HL-60 (cell line): ENCODE data around the gene ASAP3.

ENCODE experiments used
- DNase-seq, 2 experiments: peaks; one replicate each; pipeline ENCODE4 v3.0.0-alpha.2; 2010 to 2020; ENCODE audit warnings: low read depth in 1 of 2, low spot score in 1 of 2
- H3K27ac ChIP-seq: fragments of 250-450 bp; sonication (Bioruptor Pico); replicated peaks from 2 replicates; pipeline ENCODE4 v1.5.1; 2020; ENCODE audit warnings: mild to moderate bottlenecking, moderate library complexity
- H3K27me3 ChIP-seq: fragments of 250-450 bp; sonication (Bioruptor Pico); 2 replicates; pipeline ENCODE4 v1.5.1; 2021; ENCODE audit warnings: mild to moderate bottlenecking, moderate library complexity; ENCODE audit not compliant: insufficient read depth, poor library complexity, severe bottlenecking
- H3K4me3 ChIP-seq: replicated peaks from 2 replicates; pipeline ENCODE4 v1.5.1; 2011; ENCODE audit warnings: mild to moderate bottlenecking, control low read depth, low read length; ENCODE audit not compliant: insufficient read depth
- CTCF ChIP-seq: IDR thresholded peaks from one replicate; pipeline ENCODE4 v1.5.1; 2011; ENCODE audit warnings: low read length, control low read depth, inconsistent platforms; ENCODE audit not compliant: insufficient read depth
- GABPA ChIP-seq: IDR thresholded peaks from 2 replicates; pipeline ENCODE4 v1.6.1; 2012; ENCODE audit warnings: low read depth
- POLR2AphosphoS5 ChIP-seq: IDR thresholded peaks from 2 replicates; pipeline ENCODE4 v1.6.1; 2012; ENCODE audit warnings: low read depth
- REST ChIP-seq: IDR thresholded peaks from 2 replicates; pipeline ENCODE4 v1.6.1; 2012; ENCODE audit warnings: low read depth; ENCODE audit not compliant: insufficient replicate concordance
- SPI1 ChIP-seq: IDR thresholded peaks from 2 replicates; pipeline ENCODE4 v1.6.1; 2012; ENCODE audit warnings: low read depth, mild to moderate bottlenecking, borderline replicate concordance

Gene ASAP3

GRCh38 chr1:23460519-23460918 lies 23.5 kb downstream of the ASAP3 start:
- Histone ChIP-seq H3K4me3 (no peak overlapping the region), H3K27me3 (peaks cover 7% of the 10 kb centered on the region), H3K27ac (no peak overlapping the region)
- no peak for DNase-seq
- TF ChIP-seq REST (no peak), SPI1 (no peak), GABPA (no peak), CTCF (no peak), POLR2AphosphoS5 (no peak)

- no peak for DNase-seq
- Histone ChIP-seq H3K27me3 (peaks cover 7% of the 10 kb centered on the region), H3K4me3 (no peak overlapping the region), H3K27ac (no peak overlapping the region)
- TF ChIP-seq REST (no peak), CTCF (no peak), SPI1 (no peak), GABPA (no peak), POLR2AphosphoS5 (no peak)
These were observed 24.6 kb downstream of the ASAP3 start for GRCh38 chr1:23459338-23459757.

- TF ChIP-seq REST (no peak), CTCF (no peak), POLR2AphosphoS5 (no peak), SPI1 (no peak), GABPA (no peak)
- Histone ChIP-seq H3K27ac (no peak overlapping the region), H3K4me3 (no peak overlapping the region), H3K27me3 (peaks cover 10% of the 10 kb centered on the region)
- DNase-seq: no peak
These were observed 27.8 kb downstream of the ASAP3 start for GRCh38 chr1:23456226-23456625.
